Activated T-cell treated with anti-CD3 and anti-CD28 coated beads, Interleukin-2, amount 50 U/mL, for 24 hours (primary cell): Measurements from ENCODE around the gene GCGR.

Experiments used
- DNase-seq: peaks from one replicate; pipeline ENCODE4 v3.0.0-alpha.2; 2020
- H3K27ac Mint-ChIP-seq: 2 replicates; pipeline ENCODE4 v1.8.0; 2020; ENCODE audit warnings: mild to moderate bottlenecking, mixed read lengths
- H3K27me3 Mint-ChIP-seq: 2 replicates; pipeline ENCODE4 v1.8.0; 2020; ENCODE audit warnings: mixed read lengths
- H3K36me3 Mint-ChIP-seq: 2 replicates; pipeline ENCODE4 v1.8.0; 2020; ENCODE audit warnings: low read depth, mixed read lengths
- H3K4me1 Mint-ChIP-seq: 2 replicates; pipeline ENCODE4 v1.8.0; 2020; ENCODE audit warnings: low read depth, mixed read lengths
- H3K4me3 Mint-ChIP-seq: 2 replicates; pipeline ENCODE4 v1.8.0; 2020; ENCODE audit warnings: mild to moderate bottlenecking, moderate library complexity, mixed read lengths
- H3K9me3 Mint-ChIP-seq: 2 replicates; pipeline ENCODE4 v1.8.0; 2020; ENCODE audit warnings: mixed read lengths

GCGR gene

GRCh38 chr17:81808778-81809555 is 5.0 kb downstream of the GCGR start:
- no peaks in the 10 kb centered on the region for H3K9me3 Mint-ChIP-seq
- no peak overlapping the region for H3K27ac Mint-ChIP-seq
- peaks cover 40% of the 10 kb centered on the region for H3K27me3 Mint-ChIP-seq
- no peaks in the 10 kb centered on the region for H3K36me3 Mint-ChIP-seq
- no peak overlapping the region for H3K4me3 Mint-ChIP-seq
- no peak for DNase-seq
- no peaks in the 10 kb centered on the region for H3K4me1 Mint-ChIP-seq

GRCh38 chr17:81809556-81809998 is 5.6 kb downstream of the GCGR start:
- H3K27ac Mint-ChIP-seq, result no peak overlapping the region

GRCh38 chr17:81810476-81810875 is 6.5 kb downstream of the GCGR start:
- no peak for DNase-seq
- H3K36me3 Mint-ChIP-seq, result no peaks in the 10 kb centered on the region
- H3K4me3 Mint-ChIP-seq, result no peak overlapping the region
- no peaks in the 10 kb centered on the region for H3K4me1 Mint-ChIP-seq
- no peaks in the 10 kb centered on the region for H3K9me3 Mint-ChIP-seq
- no peak overlapping the region for H3K27ac Mint-ChIP-seq
- H3K27me3 Mint-ChIP-seq, result peaks cover 35% of the 10 kb centered on the region

More at GRCh38 chr17:81809556-81809998, 5.6 kb downstream of the GCGR start:
- H3K4me1 Mint-ChIP-seq, result no peaks in the 10 kb centered on the region
- peaks cover 40% of the 10 kb centered on the region for H3K27me3 Mint-ChIP-seq
- H3K4me3 Mint-ChIP-seq, result no peak overlapping the region
- H3K36me3 Mint-ChIP-seq, result no peaks in the 10 kb centered on the region
- no peak for DNase-seq
- no peaks in the 10 kb centered on the region for H3K9me3 Mint-ChIP-seq

- Mint-ChIP-seq H3K36me3 (no peaks in the 10 kb centered on the region), H3K27me3 (peaks cover 31% of the 10 kb centered on the region), H3K4me3 (no peak overlapping the region)
These were observed 7.1 kb downstream of the GCGR start for GRCh38 chr17:81810892-81811704.

GRCh38 chr17:81811705-81812570 is 8.0 kb downstream of the GCGR start:
- peaks cover 27% of the 10 kb centered on the region for H3K27me3 Mint-ChIP-seq
- no peaks in the 10 kb centered on the region for H3K36me3 Mint-ChIP-seq
- H3K27ac Mint-ChIP-seq, result no peak overlapping the region
- no peak for DNase-seq
- H3K4me3 Mint-ChIP-seq, result no peak overlapping the region
- H3K9me3 Mint-ChIP-seq, result no peaks in the 10 kb centered on the region
- no peaks in the 10 kb centered on the region for H3K4me1 Mint-ChIP-seq

More at GRCh38 chr17:81810892-81811704, 7.1 kb downstream of the GCGR start:
- no peak for DNase-seq
- Mint-ChIP-seq H3K9me3 (no peaks in the 10 kb centered on the region), H3K4me1 (no peaks in the 10 kb centered on the region), H3K27ac (no peak overlapping the region)

- H3K9me3 Mint-ChIP-seq, result no peaks in the 10 kb centered on the region
- H3K27ac Mint-ChIP-seq, result no peak overlapping the region
- no peaks in the 10 kb centered on the region for H3K4me1 Mint-ChIP-seq
- H3K36me3 Mint-ChIP-seq, result no peaks in the 10 kb centered on the region
- H3K27me3 Mint-ChIP-seq, result peaks cover 21% of the 10 kb centered on the region
- H3K4me3 Mint-ChIP-seq, result no peak overlapping the region
- DNase-seq, result no peak
These were observed 8.8 kb downstream of the GCGR start for GRCh38 chr17:81812571-81813370.

- H3K4me3 Mint-ChIP-seq, result no peak overlapping the region
- DNase-seq, result no peak
- H3K9me3 Mint-ChIP-seq, result no peaks in the 10 kb centered on the region
- no peaks in the 10 kb centered on the region for H3K36me3 Mint-ChIP-seq
- peaks cover 21% of the 10 kb centered on the region for H3K27me3 Mint-ChIP-seq
- H3K4me1 Mint-ChIP-seq, result no peaks in the 10 kb centered on the region
- no peak overlapping the region for H3K27ac Mint-ChIP-seq
These were observed 9.4 kb downstream of the GCGR start for GRCh38 chr17:81813371-81813684.

GRCh38 chr17:81813861-81814683 is 10.1 kb downstream of the GCGR start:
- Mint-ChIP-seq H3K36me3 (no peaks in the 10 kb centered on the region), H3K4me3 (no peak overlapping the region), H3K9me3 (no peaks in the 10 kb centered on the region), H3K4me1 (no peaks in the 10 kb centered on the region), H3K27ac (no peak overlapping the region), H3K27me3 (peaks cover 16% of the 10 kb centered on the region)
- no peak for DNase-seq

GRCh38 chr17:81814748-81815645 is 11.0 kb downstream of the GCGR start:
- no peak for DNase-seq
- peaks cover 8% of the 10 kb centered on the region for H3K27me3 Mint-ChIP-seq
- no peak overlapping the region for H3K4me3 Mint-ChIP-seq
- no peaks in the 10 kb centered on the region for H3K9me3 Mint-ChIP-seq
- no peak overlapping the region for H3K27ac Mint-ChIP-seq
- H3K36me3 Mint-ChIP-seq, result no peaks in the 10 kb centered on the region
- no peaks in the 10 kb centered on the region for H3K4me1 Mint-ChIP-seq

GRCh38 chr17:81815646-81815986 is 11.7 kb downstream of the GCGR start:
- Mint-ChIP-seq H3K36me3 (no peaks in the 10 kb centered on the region), H3K4me1 (no peaks in the 10 kb centered on the region), H3K27me3 (peaks cover 3% of the 10 kb centered on the region), H3K27ac (no peak overlapping the region), H3K9me3 (no peaks in the 10 kb centered on the region), H3K4me3 (no peak overlapping the region)
- no peak for DNase-seq

GRCh38 chr17:81817758-81818147 is 13.8 kb downstream of the GCGR start:
- no peaks in the 10 kb centered on the region for H3K9me3 Mint-ChIP-seq
- no peak overlapping the region for H3K27ac Mint-ChIP-seq
- H3K4me3 Mint-ChIP-seq, result no peak overlapping the region
- peaks cover 3% of the 10 kb centered on the region for H3K27me3 Mint-ChIP-seq
- no peak for DNase-seq
- H3K36me3 Mint-ChIP-seq, result peaks cover 3% of the 10 kb centered on the region
- H3K4me1 Mint-ChIP-seq, result peaks cover 2% of the 10 kb centered on the region

- Mint-ChIP-seq H3K27ac (no peak overlapping the region), H3K4me1 (peaks cover 2% of the 10 kb centered on the region), H3K36me3 (peaks cover 10% of the 10 kb centered on the region), H3K27me3 (peaks cover 3% of the 10 kb centered on the region), H3K9me3 (no peaks in the 10 kb centered on the region), H3K4me3 (no peak overlapping the region)
- DNase-seq, result no peak
These were observed 15.8 kb downstream of the GCGR start for GRCh38 chr17:81819708-81820107.
